ENCODE data around the gene GARIN5B. TPM values are rescaled to one million over a fixed set of nuclear protein-coding genes. Genes with fewer than 3 reads are reported as not detected.

The GARIN5B gene
- total RNA-seq, 1 donor from 2014 or later, result not detected

DNA sequence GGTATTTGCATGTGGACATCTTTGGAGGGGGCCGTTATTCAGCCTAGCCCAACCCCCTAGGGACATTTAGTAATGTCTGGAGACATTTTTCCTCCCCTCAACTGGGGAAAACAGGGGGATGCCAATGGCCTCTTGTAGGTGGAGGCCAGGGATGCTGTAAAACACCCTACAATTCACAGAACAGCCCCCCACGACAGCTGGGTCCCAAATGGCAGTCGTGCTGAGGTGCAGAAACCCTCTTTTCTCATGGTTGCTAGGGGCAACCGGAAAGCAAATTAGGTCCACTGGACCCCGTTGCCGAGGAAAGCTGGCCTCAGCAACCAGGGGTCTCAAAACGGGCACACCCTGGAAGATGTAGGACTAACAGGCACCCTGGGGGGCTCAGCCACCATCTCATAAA lies 52.6 kb downstream of the GARIN5B start:
- Mint-ChIP-seq H3K27me3 (ENCODE audit: low read depth) (no peaks in the 10 kb centered on the region), H3K9me3 (ENCODE audit: low read depth) (no peaks in the 10 kb centered on the region)
- no peak for TF ChIP-seq CTCF (IDR thresholded peaks at IDR 0.05)

GRCh38 chr19:55309448-55309847 lies 53.6 kb downstream of the GARIN5B start:
- Mint-ChIP-seq H3K27me3 (ENCODE audit: low read depth) (no peaks in the 10 kb centered on the region), H3K4me3 (ENCODE audit: unreplicated experiment) (no peak overlapping the region), H3K9me3 (ENCODE audit: low read depth) (no peaks in the 10 kb centered on the region), H3K36me3 (ENCODE audit: low read depth) (peaks cover 21% of the 10 kb centered on the region), H3K4me1 (ENCODE audit: low read depth) (no peaks in the 10 kb centered on the region), H3K27ac (ENCODE audit: unreplicated experiment) (no peak overlapping the region)
- no peak for TF ChIP-seq CTCF (IDR thresholded peaks at IDR 0.05)
- DNase-seq (ENCODE audit: low spot score), result no peak

More for the DNA sequence above, 52.6 kb downstream of the GARIN5B start:
- no peak for DNase-seq (ENCODE audit: low spot score)
- H3K4me1 Mint-ChIP-seq (ENCODE audit: low read depth), result no peaks in the 10 kb centered on the region
- H3K27ac Mint-ChIP-seq (ENCODE audit: unreplicated experiment), result no peak overlapping the region
- H3K4me3 Mint-ChIP-seq (ENCODE audit: unreplicated experiment), result no peak overlapping the region
- H3K36me3 Mint-ChIP-seq (ENCODE audit: low read depth), result peaks cover 18% of the 10 kb centered on the region

DNA sequence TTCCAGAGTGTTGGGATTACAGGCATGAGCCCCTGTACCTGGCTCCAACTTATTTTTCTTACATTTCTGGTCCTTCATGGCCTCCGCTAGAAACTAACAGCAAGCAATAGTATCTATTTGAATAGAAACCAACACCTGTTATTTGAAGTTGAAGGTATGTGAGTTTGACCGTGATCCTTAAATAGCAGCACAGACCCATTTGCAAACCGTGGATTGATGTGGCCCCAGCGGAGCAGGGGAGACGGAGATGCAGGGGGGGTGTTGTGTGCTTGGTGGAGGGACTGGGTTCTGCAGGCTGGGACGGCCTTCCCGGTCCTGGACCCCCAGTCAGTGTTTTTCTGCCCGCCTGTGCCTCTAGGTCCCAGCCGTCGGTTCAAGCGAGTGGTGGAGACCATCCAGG lies 54.8 kb downstream of the GARIN5B start:
- Mint-ChIP-seq H3K9me3 (ENCODE audit: low read depth) (no peaks in the 10 kb centered on the region), H3K27me3 (ENCODE audit: low read depth) (no peaks in the 10 kb centered on the region), H3K36me3 (ENCODE audit: low read depth) (peaks cover 21% of the 10 kb centered on the region), H3K4me1 (ENCODE audit: low read depth) (no peaks in the 10 kb centered on the region), H3K27ac (ENCODE audit: unreplicated experiment) (no peak overlapping the region), H3K4me3 (ENCODE audit: unreplicated experiment) (no peak overlapping the region)
- no peak for DNase-seq (ENCODE audit: low spot score)
- TF ChIP-seq CTCF (IDR thresholded peaks at IDR 0.05), result no peak

GRCh38 chr19:55306712-55307111 lies 56.3 kb downstream of the GARIN5B start:
- no peak for TF ChIP-seq CTCF (IDR thresholded peaks at IDR 0.05)
- peaks cover 21% of the 10 kb centered on the region for H3K36me3 Mint-ChIP-seq (ENCODE audit: low read depth)

GRCh38 chr19:55305983-55306562 lies 57.0 kb downstream of the GARIN5B start:
- Mint-ChIP-seq H3K4me1 (ENCODE audit: low read depth) (peaks cover 9% of the 10 kb centered on the region), H3K9me3 (ENCODE audit: low read depth) (no peaks in the 10 kb centered on the region), H3K27me3 (ENCODE audit: low read depth) (no peaks in the 10 kb centered on the region), H3K27ac (ENCODE audit: unreplicated experiment) (no peak overlapping the region), H3K4me3 (ENCODE audit: unreplicated experiment) (no peak overlapping the region), H3K36me3 (ENCODE audit: low read depth) (peaks cover 21% of the 10 kb centered on the region)
- no peak for DNase-seq (ENCODE audit: low spot score)
- no peak for TF ChIP-seq CTCF (IDR thresholded peaks at IDR 0.05)

More at GRCh38 chr19:55306712-55307111, 56.3 kb downstream of the GARIN5B start:
- Mint-ChIP-seq H3K27me3 (ENCODE audit: low read depth) (no peaks in the 10 kb centered on the region), H3K4me1 (ENCODE audit: low read depth) (peaks cover 3% of the 10 kb centered on the region), H3K4me3 (ENCODE audit: unreplicated experiment) (no peak overlapping the region), H3K27ac (ENCODE audit: unreplicated experiment) (no peak overlapping the region), H3K9me3 (ENCODE audit: low read depth) (no peaks in the 10 kb centered on the region)
- no peak for DNase-seq (ENCODE audit: low spot score)

Data from chondrocyte (in vitro differentiated cells).